ENCODE results near the gene NOX3.

NOX3 gene

DNA sequence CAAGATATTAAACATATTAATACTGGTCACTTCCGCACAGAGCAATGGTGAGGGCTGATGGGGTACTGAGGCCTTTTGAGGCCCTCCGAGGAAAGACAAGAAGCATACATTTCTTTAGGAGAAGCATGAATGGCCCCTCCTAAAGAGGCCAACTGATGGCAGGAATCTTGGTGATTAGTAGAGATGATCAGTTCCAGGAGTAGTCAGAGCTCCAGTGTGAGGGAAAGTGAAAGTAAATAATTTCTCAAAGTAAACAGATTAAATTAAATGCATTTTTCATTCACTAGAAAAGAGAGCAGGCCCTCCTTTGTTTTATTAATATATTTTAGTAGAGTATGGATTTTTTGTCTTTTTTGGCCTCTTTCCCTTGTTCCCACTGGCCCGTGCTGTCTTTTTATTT is 38.2 kb downstream of the NOX3 start:
- DNase-seq (ENCODE audit: extremely low read depth, low read depth), result no peak
- no peak for TF ChIP-seq CTCF (IDR thresholded peaks at IDR 0.05; ENCODE audit: low read depth, low read length)

- no peak for TF ChIP-seq CTCF (IDR thresholded peaks at IDR 0.05; ENCODE audit: low read depth, low read length)
- DNase-seq (ENCODE audit: extremely low read depth, low read depth), result no peak
Measured at GRCh38 chr6:155415953-155416352, 39.7 kb downstream of the NOX3 start.

GRCh38 chr6:155414049-155414448 is 41.6 kb downstream of the NOX3 start:
- DNase-seq (ENCODE audit: extremely low read depth, low read depth), result no peak
- no peak for TF ChIP-seq CTCF (IDR thresholded peaks at IDR 0.05; ENCODE audit: low read depth, low read length)

GRCh38 chr6:155412335-155412734 is 43.3 kb downstream of the NOX3 start:
- no peak for TF ChIP-seq CTCF (IDR thresholded peaks at IDR 0.05; ENCODE audit: low read depth, low read length)
- no peak for DNase-seq (ENCODE audit: extremely low read depth, low read depth)

- no peak for TF ChIP-seq CTCF (IDR thresholded peaks at IDR 0.05; ENCODE audit: low read depth, low read length)
- no peak for DNase-seq (ENCODE audit: extremely low read depth, low read depth)
Measured at GRCh38 chr6:155411154-155412052, 44.2 kb downstream of the NOX3 start.

- no peak for DNase-seq (ENCODE audit: extremely low read depth, low read depth)
- TF ChIP-seq CTCF (IDR thresholded peaks at IDR 0.05; ENCODE audit: low read depth, low read length), result no peak
Measured at GRCh38 chr6:155409391-155409790, 46.2 kb downstream of the NOX3 start.

- no peak for DNase-seq (ENCODE audit: extremely low read depth, low read depth)
- no peak for TF ChIP-seq CTCF (IDR thresholded peaks at IDR 0.05; ENCODE audit: low read depth, low read length)
Measured at GRCh38 chr6:155408981-155409380, 46.7 kb downstream of the NOX3 start.

All from AG09319 (cell line).